ENCODE measurements around the gene TM9SF3.

The TM9SF3 gene

GRCh38 chr10:96586419-96587263 is at the start of gene TM9SF3:
Gene TM9SF3, minus strand, starts transcription at chr10:96587012. Its CDS starts 177 bp downstream, at chr10:96586835.
- ATAC-seq, result peak; percentile 67

DNA sequence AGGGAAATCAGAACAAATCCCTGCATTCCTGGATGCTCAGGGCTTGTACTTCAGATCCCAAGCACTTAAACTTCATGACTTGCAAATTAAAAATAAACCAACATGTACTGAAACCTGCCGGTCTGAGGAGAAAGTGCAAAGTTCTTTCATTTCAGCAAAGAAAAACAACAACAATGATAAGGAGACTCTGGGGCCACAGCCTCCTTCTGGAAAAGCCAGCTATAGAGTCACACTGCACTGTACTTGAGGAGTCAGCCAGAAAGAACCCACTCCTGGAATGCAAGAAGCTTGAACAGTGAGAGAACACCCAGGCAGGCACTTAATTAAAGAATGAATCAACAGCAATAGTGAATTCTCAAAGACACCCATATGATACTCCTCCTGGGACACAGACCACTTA is 49.7 kb upstream of the TM9SF3 start:
- ATAC-seq, result no peak

DNA sequence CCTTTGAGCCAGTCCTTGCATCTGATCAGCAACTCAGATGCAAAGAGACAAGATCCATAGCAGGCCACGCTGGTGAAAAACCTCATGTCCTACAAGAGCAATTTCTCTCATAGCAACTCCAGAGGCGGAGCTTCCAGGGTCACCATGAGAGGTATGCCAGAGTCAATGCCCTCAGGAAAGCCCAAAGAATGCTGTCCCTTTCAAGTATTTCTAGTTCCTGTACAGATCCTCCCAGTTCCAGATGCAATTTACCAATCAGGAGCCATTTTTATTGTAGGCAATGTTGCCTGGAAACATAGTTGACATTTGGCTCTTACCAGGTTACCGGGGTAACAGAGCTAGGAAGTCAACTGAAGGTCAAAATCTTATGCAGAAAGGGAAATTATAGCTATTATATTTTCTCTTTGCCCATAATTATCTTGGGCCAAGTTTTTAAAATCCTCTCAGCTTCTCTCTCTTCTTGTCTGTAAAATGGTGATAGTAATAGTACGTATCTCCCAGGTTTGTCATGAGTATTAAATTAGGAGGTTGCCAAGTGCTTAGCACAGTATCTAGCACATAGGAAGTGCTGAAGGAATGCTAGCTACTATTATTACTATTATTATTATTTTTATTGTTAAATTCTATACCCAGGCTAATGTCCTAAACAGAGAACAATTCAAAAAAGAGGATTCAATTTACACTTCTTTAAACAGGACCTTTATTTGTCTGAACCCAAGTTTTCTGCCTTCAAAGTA is 46.3 kb upstream of the TM9SF3 start:
- ATAC-seq, result no peak

DNA sequence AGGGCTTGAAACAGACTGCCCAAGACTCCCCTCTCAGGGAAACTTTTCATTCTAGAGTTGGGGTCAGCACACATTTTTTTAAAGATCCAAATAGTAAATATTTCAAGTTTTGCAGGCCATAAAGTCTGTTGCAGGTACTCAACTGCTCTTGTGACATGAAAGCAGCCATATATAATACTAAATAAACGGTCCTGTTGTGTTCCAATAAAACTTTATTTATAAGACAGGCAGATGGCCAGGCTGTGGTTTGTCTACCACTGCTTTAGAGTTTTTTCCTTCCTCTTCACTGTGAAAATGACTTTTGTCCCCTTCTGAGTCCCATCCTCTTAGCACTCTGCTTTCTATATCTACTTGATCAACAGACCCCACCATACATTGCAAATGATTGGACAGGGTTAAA is 40.5 kb upstream of the TM9SF3 start:
- ATAC-seq, result no peak

GRCh38 chr10:96626795-96627194 is 40.0 kb upstream of the TM9SF3 start:
- no peak for ATAC-seq

- ATAC-seq, result no peak
Observed at GRCh38 chr10:96625173-96625572, 38.4 kb upstream of the TM9SF3 start.

DNA sequence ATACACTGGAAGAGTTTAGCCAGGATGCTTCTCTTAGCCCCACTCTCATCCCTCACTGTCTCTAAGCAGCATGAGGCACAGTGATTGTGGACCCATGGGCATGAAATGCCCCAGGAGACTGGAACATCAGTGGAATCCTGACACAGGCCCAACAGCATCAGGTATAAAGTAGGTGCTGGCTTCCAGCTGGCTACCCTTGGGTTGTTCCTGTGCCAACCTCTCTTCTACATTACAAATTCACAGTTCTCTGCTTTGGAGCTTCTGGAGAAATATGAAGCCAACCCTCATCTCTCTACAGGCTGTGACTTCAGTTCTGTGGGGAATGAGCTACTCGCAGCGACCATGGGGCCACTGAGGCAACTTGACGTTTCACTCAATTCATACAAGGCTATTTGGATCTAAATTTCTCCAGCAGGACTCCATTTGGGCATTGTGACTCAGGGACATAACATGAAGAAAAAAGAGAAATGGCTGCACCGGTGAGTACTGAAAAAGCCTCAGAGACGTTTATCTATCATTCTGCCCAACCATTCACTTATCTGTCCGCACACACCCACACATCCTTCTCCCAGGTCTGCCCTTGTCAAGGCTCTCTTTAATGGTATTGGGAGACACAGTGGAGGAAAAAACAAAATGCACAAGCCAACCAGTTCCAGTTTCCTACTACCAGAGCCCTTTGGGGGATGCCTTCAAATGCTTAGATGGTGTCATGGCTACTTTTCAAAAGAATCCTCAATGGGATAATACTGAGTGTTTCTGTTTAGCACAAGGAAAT is 35.4 kb upstream of the TM9SF3 start:
- no peak for ATAC-seq

- no peak for ATAC-seq
Observed at GRCh38 chr10:96619796-96620773, 33.3 kb upstream of the TM9SF3 start.

- ATAC-seq, result no peak
Observed at GRCh38 chr10:96619120-96619519, 32.3 kb upstream of the TM9SF3 start.

DNA sequence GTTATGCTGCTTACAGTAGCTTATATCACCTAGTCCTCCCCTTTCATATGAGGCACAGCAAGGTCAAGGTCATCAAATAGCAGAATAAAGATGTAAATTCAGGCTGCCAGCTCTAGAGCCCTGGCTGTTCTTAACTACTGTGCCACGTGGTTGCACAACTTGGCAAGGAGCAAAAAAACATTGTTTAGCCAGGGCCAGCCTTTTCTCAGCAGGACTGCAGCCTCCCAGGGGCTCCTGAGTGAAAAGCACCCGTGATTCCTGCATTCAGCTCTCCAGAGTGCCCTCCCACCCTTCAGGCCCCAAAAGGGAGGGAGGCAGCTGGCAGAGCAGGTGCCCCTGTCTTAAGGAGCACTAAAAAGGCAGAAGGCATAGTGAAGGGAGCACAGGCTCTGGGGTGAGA is 31.8 kb upstream of the TM9SF3 start:
- ATAC-seq, result no peak

DNA sequence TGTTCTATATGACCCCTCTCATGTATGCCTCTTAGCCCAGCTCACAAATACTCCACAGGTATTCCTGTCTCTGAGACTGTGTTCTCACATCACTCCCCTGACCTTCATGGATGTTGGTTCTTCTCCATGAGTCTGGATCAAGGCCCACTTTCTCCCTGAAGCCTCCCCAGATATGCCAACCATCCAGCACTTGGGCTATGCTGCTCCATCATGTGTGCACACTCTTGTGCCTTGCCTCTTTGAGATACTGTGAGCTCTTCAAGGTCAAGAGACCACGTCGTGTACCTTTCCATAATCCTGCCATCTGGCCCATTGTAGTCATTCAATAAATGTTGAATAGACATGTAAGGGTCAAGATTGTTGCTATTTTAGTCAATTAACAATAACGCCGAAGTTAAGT is 30.1 kb upstream of the TM9SF3 start:
- ATAC-seq, result no peak

DNA sequence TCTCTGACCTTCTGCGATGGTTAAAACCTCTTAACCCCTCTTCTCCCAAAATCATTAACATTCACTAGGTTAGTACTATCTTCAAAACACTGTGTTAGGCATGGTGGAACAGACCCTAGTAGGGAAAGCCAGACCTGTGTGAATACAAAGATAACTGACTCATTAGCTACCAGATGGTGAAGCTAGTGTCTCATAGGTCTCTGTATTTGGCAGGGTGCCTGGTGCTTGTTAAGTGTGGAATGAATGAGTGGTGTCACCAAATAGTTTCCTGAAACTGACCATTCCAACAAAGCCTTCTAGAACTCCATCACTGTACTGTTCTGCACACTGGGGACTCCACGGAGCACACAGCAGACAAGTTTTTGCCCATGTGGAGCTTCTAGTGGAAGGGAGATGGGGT is 27.7 kb upstream of the TM9SF3 start:
- no peak for ATAC-seq

GRCh38 chr10:96613576-96613975 is 26.8 kb upstream of the TM9SF3 start:
- ATAC-seq, result no peak

DNA sequence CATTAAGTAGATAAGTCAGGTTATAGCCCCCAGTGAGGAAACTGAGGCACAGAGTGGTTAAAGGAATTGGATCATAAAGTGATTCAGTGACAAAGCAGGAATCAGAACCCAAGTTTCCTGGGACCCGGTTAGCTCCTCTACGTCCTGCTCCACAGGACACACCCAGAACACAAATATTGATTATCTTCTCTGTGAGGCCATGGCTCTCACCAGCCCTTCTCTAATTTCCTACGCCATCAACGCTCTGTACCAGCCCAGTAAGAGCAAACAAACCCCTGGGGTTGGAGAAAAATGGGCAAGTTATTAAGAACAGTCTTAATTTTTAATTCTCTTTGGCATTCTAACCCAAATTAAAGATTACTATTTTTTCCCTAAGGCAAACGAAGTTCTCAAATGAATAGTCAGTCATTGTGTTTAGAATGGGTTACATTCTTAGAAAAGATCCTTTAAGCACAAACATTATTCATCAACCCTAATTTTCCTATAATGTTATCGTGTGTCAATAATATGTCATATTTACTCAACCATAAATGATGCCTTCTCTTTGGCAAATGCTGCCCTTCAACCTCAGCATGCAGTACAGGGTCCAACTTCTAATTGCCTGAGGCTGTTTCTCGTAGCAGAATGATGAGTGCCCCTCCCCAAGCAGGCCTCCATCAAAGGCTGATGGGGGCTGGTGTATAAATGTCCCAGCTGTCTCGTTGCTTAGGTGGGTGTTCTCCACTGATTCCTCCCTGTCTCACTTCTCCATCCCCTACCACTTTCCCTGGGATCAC is 25.4 kb upstream of the TM9SF3 start:
- ATAC-seq, result no peak

DNA sequence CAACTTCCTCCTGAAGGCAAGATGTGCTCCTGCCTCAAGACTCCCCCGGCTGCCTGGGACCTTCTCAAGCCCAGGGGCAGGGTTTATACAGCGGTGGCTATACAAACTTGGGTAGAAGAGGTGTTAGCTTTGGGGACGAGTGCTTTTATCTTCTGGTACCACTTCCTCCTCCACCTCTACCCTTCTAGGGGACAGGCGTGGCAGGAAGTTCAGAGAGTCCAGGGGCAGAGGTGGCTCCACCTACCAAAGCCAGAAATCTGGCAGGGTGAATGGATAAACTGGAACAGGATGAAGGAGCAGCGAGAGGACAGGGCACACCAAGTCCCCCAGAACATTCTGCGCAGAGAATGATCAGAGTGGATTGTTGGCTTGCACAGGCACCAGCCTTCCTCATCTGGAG is 24.0 kb upstream of the TM9SF3 start:
- no peak for ATAC-seq

GRCh38 chr10:96609510-96609909 is 22.7 kb upstream of the TM9SF3 start:
- ATAC-seq, result no peak

GRCh38 chr10:96608805-96609204 is 22.0 kb upstream of the TM9SF3 start:
- no peak for ATAC-seq

DNA sequence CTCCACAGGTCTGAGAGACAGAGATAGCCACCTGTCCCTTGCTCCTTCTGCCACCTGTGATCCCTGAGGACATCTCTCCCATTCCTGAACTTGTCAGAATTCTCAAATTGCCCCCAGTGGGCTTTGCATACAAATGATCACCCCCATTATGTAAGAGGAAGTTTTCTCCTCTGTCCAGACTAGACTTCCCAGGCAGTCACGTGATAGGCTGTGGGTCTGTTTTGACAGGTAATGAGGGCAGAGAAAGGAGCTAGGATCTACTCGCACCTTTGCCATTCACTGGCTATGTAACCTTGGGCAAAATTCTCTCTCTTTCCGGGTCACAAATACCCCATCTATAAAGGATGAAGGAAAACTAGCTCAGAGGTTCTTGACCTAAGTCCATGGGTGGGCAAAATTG is 21.4 kb upstream of the TM9SF3 start:
- ATAC-seq, result no peak

DNA sequence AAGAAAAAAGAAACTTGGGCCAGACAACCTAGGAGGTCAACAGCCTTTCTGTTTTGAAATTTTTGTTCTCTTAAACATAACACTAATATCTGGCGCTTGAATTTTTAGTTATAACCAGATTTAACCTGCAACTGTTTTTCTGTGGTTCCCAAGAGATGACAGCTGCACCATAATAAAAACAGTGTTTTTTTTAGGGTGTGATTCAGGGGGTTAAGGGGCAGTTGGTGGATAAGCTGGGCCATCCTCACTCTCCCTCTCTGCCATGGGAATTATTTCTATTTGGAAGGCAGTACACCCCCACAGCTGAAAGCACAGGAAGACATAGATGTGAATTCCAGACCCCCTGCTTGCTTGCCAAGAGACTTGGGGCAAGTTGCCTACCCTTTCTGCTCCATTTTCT is 20.1 kb upstream of the TM9SF3 start:
- ATAC-seq, result no peak

GRCh38 chr10:96606216-96606615 is 19.4 kb upstream of the TM9SF3 start:
- ATAC-seq, result no peak

- ATAC-seq, result no peak
Observed at GRCh38 chr10:96600337-96600736, 13.5 kb upstream of the TM9SF3 start.
